ENCODE data around the gene ABCC8.

ABCC8 gene

GRCh38 chr11:17405232-17406005 is 71.2 kb downstream of the ABCC8 start:
- H3K4me3 ChIP-seq (ENCODE audit: low read depth, low read length) = no peak overlapping the region
- H3K4me1 ChIP-seq (ENCODE audit: control insufficient read depth, insufficient read depth, low read length) = peaks cover 5% of the 10 kb centered on the region; the same call in 1 of the 2 replicates
- ChIA-PET POLR2A (interaction anchor here (0.6 kb wide), 1 partner anchor 328 kb away, joined by 4 read pairs; the partner anchor contains the start of gene RPS13), CTCF (interaction anchor here (0.6 to 1.5 kb wide), 4 partner anchors 9 to 103 kb away, joined by 3 to 7 read pairs (median 3); partner anchors contain the start of gene KCNJ11)
- H3K9me3 ChIP-seq (ENCODE audit: control insufficient read depth, insufficient read depth, low read depth, low read length) = no peaks in the 10 kb centered on the region
- TF ChIP-seq ZNF449 (tag by site-specific recombination; IDR thresholded peaks at IDR 0.05) = peak; percentile 76
- no peak for TF ChIP-seq ZNF18 (tag by site-specific recombination; IDR thresholded peaks at IDR 0.05)
- H3K27ac ChIP-seq (ENCODE audit: extremely low read depth, low read depth, low read length) = peak overlapping the region; percentile 40; the same call in 1 of the 2 replicates
- H3K36me3 ChIP-seq (ENCODE audit: control insufficient read depth in 2 of 2, insufficient read depth in 1 of 2, low read length in 2 of 2) = no peaks in the 10 kb centered on the region

GRCh38 chr11:17403980-17404759 is 72.5 kb downstream of the ABCC8 start:
- no peak overlapping the region for H3K4me3 ChIP-seq (ENCODE audit: low read depth, low read length)
- ChIA-PET CTCF (interaction anchor here (0.6 to 1.8 kb wide), 2 partner anchors 14 to 21 kb away, joined by 4 to 5 read pairs; no protein-coding TSS in a partner anchor), POLR2A (no interaction called here)
- no peak overlapping the region for H3K27ac ChIP-seq (ENCODE audit: extremely low read depth, low read depth, low read length)
- peaks cover 5% of the 10 kb centered on the region; the same call in 1 of the 2 replicates for H3K4me1 ChIP-seq (ENCODE audit: control insufficient read depth, insufficient read depth, low read length)
- H3K36me3 ChIP-seq (ENCODE audit: control insufficient read depth in 2 of 2, insufficient read depth in 1 of 2, low read length in 2 of 2) = no peaks in the 10 kb centered on the region
- no peaks in the 10 kb centered on the region for H3K9me3 ChIP-seq (ENCODE audit: control insufficient read depth, insufficient read depth, low read depth, low read length)
- 0 out of 2 replicates have a peak, but pooled peaks have one; percentile 18 for TF ChIP-seq ATF2 (tag by site-specific recombination; IDR thresholded peaks at IDR 0.05; ENCODE audit: low read depth)
- TF ChIP-seq KLF8 (tag by site-specific recombination; IDR thresholded peaks at IDR 0.05) = no peak
- no peak for TF ChIP-seq ZNF530 (tag by site-specific recombination; IDR thresholded peaks at IDR 0.05; ENCODE audit: low read depth)
- no peak for TF ChIP-seq KLF10 (tag by site-specific recombination; IDR thresholded peaks at IDR 0.05)
- no peak for TF ChIP-seq KLF17 (tag by site-specific recombination; IDR thresholded peaks at IDR 0.05)
- TF ChIP-seq SCRT2 (tag by site-specific recombination; IDR thresholded peaks at IDR 0.05) = no peak
- TF ChIP-seq MEIS1 (CRISPR knock-in tag; IDR thresholded peaks at IDR 0.05; ENCODE audit: borderline replicate concordance) = no peak
- peak; percentile 25; the same call in 1 of the 2 replicates for TF ChIP-seq TSHZ1 (tag by site-specific recombination; IDR thresholded peaks at IDR 0.05; ENCODE audit: borderline replicate concordance)
- TF ChIP-seq HOXD13 (CRISPR knock-in tag; IDR thresholded peaks at IDR 0.05; ENCODE audit: borderline replicate concordance) = no peak
- TF ChIP-seq BCL11A (tag by site-specific recombination; IDR thresholded peaks at IDR 0.05; ENCODE audit: low read depth) = no peak
- TF ChIP-seq BCL11B (tag by site-specific recombination; IDR thresholded peaks at IDR 0.05; ENCODE audit: low read depth) = no peak
- TF ChIP-seq ZNF292 (tag by site-specific recombination; IDR thresholded peaks at IDR 0.05; ENCODE audit: borderline replicate concordance, low read depth) = no peak
- no peak for TF ChIP-seq ZNF202 (tag by site-specific recombination; IDR thresholded peaks at IDR 0.05; ENCODE audit: borderline replicate concordance)
- TF ChIP-seq PATZ1 (tag by site-specific recombination; IDR thresholded peaks at IDR 0.05) = 0 out of 2 replicates have a peak, but pooled peaks have one; percentile 46
- TF ChIP-seq ZNF423 (tag by site-specific recombination; IDR thresholded peaks at IDR 0.05) = no peak
- TF ChIP-seq ZFHX2 (tag by site-specific recombination; conservative IDR thresholded peaks at IDR 0.05) = no peak
